Measurements from ENCODE around the gene TSHZ2. TPM values are rescaled to one million over a fixed set of nuclear protein-coding genes. Genes with fewer than 3 reads are reported as not detected.
"Not testable (repeated sequence)": the region's sequence is repeated elsewhere in the genome, so short reads cannot be mapped to it uniquely, and the experiment has no call there.

Gene TSHZ2
- total RNA-seq, 1 experiment from 2014 or later, result 0.07 TPM

- no peak for TF ChIP-seq REST (IDR thresholded peaks at IDR 0.05; ENCODE audit: low read depth)
- TF ChIP-seq EZH2phosphoT487 (IDR thresholded peaks at IDR 0.05; ENCODE audit: borderline replicate concordance), result no peak
- no peak for TF ChIP-seq EGR1 (IDR thresholded peaks at IDR 0.05; ENCODE audit: low read depth)
- TF ChIP-seq SP1 (IDR thresholded peaks at IDR 0.05; ENCODE audit: low read depth), result no peak
- no peak for TF ChIP-seq POLR2AphosphoS5 (IDR thresholded peaks at IDR 0.05; ENCODE audit: low read depth, low read length)
- TF ChIP-seq CEBPB (IDR thresholded peaks at IDR 0.05; ENCODE audit: low read depth), result no peak
Measured at GRCh38 chr20:53365539-53366075, 393.4 kb downstream of the TSHZ2 start (continued).

GRCh38 chr20:53366928-53367327, 394.8 kb downstream of the TSHZ2 start:
- H3K27ac ChIP-seq (ENCODE audit: low read depth, low read length); H3K9me2 ChIP-seq (ENCODE audit: insufficient read depth); H3K4me3 ChIP-seq (replicated peaks in 1 of 2; ENCODE audit: low read depth in 1 of 2, low read length in 2 of 2); H3K9ac ChIP-seq (ENCODE audit: low read length); CTCF ChIA-PET; H3K4me2 ChIP-seq (ENCODE audit: low read length); H3K36me3 ChIP-seq (ENCODE audit: control insufficient read depth in 1 of 2, insufficient read depth in 2 of 2, low read length in 2 of 2); H3K9me3 ChIP-seq (ENCODE audit: control insufficient read depth in 1 of 2, insufficient read depth in 1 of 2, low read depth in 1 of 2, low read length in 2 of 2); H3K4me1 ChIP-seq (ENCODE audit: control insufficient read depth in 1 of 2, insufficient read depth in 2 of 2, low read length in 2 of 2); intact Hi-C loops (cut with micrococcal nuclease); ATAC-seq; BruUV-seq (replicated peaks); RAD21 ChIA-PET (ENCODE audit: low non-redundant PET in 1 of 2, low total read pairs in 2 of 2, uncharacterized antibody in 2 of 2, unreplicated experiment in 2 of 2); DNase-seq (ENCODE audit: low read depth, low spot score); H4K20me1 ChIP-seq (ENCODE audit: insufficient read depth); H2AFZ ChIP-seq (ENCODE audit: low read depth, low read length, poor library complexity, severe bottlenecking); H3K79me2 ChIP-seq (ENCODE audit: insufficient read depth, low read length); POLR2A ChIA-PET: not testable (repeated sequence)
- H3K27me3 ChIP-seq (ENCODE audit: insufficient read depth, low read length), result peaks cover 11% of the 10 kb centered on the region; the same call in 1 of the 2 replicates

All from HCT116 (cell line).